NCI-H1092 (cell line): ENCODE measurements around the gene S1PR2.
"Not testable (repeated sequence)": the region's sequence is repeated elsewhere in the genome, so short reads cannot be mapped to it uniquely, and the experiment has no call there.

Source experiments
- DNase-seq: peaks from one replicate; lab custom pipeline; 2025; lab: John Stamatoyannopoulos, UW

The S1PR2 gene

DNA sequence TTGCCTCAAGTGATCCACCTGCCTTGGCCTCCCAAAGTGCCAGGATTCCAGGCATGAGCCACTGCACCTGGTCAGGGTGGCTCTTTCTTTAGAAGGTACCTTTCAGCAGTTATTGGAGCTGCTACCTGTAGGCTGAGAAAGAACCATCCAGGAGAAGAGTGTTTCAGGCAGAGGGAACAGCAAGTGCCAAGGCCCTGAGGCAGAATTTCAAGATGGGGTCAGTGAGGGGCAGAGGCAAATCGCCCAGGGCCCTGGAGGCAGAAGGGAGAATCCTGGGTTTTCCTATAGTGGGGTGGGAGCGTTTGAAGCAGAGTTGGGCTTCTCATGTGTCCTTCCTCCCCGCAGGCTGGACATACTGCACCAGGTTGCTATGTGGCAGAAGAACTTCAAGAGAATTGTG lies 23.1 kb upstream of the S1PR2 start:
- no peak for DNase-seq

DNA sequence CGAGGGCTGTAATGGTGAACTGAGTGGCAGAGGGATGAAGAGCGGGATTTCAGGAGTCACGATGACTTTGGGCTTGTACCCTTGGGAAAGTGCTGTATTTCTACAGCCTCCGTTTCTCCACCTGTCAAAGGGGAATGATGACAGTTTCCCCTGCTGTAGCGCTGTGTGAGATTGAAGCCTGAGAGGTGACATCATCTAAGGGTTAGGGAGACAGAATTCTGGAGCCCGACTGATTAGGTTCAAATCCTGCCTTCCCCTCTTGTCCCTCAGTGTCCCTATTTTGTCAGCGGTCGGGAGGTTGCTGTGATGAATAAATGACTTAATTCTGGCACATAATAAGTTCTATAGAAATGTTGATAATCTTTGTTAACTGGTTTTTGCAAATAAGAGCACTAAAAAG lies 21.6 kb upstream of the S1PR2 start:
- DNase-seq, result no peak

DNA sequence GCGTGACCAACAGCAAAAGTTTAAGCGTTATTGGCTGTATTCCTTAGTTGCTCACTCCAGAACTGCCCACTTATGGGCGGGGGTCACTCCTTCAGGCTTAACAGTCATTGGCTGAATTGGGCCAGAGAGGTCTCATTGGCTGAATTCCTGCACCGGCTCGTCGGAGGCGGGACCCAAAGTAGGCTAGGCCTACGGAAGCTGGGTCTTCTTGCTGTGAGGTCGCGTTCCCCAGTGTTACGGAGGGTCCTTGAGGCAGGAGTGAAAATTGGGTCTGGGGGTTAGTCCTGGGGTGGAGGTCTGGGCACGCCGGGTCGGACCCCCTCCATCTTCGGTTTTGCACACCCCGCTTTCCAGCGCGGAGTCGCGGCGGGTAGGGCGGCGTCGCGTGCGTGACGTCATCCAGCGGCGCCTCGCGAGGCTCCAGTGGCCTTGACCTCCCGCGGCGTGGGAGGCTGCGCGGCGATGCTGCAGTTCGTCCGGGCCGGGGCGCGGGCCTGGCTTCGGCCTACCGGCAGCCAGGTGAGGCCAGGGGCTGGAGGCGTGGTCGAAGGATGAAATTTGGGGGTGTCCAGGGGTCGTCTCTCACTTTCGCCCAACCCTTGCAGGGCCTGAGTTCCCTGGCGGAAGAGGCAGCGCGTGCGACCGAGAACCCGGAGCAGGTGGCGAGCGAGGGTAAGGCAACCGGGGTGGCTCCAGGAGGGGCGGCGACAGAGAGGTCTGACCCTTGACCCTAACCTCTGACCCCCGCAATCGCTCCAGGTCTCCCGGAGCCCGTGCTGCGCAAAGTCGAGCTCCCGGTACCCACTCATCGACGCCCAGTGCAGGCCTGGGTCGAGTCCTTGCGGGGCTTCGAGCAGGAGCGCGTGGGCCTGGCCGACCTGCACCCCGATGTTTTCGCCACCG lies 20.9 kb upstream of the S1PR2 start, which contains the start of gene MRPL4:
Gene MRPL4 (plus strand): TSS at position 423 of the 903 bp plus-strand sequence. CDS start 40 bp downstream, at position 463.
- DNase-seq, result peak; percentile 99

DNA sequence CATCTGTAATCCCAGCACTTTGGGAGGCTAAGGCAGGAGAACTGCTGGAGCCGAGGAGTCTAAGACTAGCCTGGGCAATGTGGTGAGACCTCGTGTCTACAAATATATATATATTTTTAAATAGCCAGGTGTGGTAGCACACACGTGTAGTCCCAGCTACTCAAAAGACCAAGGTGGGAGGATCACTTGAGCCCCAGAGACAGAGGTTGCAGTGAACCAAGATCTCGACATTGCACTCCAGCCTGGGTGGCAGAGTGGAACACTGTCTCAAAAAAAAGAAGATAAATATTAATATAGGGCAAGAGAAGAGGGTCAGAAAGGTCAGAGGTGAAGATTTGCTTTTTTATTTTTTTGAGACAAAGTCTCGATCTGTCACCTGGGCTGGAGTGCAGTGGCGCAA lies 15.4 kb upstream of the S1PR2 start:
- DNase-seq, result no peak

DNA sequence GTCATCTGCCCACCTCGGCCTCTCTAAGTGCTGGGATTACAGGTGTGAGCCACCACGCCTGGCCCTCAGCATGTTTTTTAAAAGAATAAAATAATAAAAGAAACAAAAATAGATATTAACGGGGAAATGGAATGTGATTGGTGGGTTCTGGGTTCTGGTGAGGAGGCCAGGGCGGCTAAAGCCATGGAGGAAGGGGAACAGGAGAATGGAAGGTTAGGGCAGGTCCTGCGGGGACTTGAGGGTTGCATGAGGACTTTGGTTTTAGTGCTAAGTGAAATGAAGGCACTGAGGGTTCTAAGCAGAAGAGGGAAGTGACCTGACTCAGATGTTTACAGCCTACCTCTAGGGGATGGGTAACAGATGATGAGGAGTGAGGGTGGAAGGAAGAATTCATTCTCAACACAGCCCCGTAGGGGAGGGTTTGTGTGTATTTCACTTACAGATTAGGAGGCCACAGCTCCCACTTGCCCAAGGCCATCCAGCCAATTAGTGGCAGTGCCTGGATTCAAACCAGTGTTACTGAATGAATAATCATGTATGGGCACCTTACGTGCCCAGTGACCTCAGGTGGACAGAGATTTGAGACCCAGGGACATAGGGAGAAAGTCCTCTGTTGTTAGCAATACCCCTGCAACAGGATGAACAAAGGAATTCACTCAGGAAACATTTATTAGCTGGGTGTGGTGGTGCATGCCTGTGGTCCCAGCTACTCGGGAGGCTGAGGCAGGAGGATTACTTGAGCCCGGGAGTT lies 14.2 kb upstream of the S1PR2 start:
- DNase-seq, result no peak

DNA sequence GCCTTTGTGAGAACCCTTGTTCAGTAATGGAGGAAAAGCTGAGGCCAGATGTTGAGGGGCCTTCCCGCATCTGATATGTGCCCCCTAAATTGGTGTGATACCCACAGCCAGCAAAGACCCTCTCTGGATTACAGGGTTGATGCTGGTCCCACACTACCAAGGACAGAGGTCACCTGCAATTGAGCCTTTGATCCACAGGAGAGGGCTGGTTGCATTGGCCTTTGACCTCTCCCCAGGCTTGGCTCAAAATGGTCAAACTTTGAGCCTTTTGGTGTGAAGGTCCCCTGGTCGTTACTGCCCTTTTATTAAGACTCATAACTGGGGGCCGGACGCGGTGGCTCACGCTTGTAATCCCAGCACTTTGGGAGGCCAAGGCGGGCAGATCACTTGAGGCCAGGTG lies 12.5 kb upstream of the S1PR2 start:
- DNase-seq, result no peak

DNA sequence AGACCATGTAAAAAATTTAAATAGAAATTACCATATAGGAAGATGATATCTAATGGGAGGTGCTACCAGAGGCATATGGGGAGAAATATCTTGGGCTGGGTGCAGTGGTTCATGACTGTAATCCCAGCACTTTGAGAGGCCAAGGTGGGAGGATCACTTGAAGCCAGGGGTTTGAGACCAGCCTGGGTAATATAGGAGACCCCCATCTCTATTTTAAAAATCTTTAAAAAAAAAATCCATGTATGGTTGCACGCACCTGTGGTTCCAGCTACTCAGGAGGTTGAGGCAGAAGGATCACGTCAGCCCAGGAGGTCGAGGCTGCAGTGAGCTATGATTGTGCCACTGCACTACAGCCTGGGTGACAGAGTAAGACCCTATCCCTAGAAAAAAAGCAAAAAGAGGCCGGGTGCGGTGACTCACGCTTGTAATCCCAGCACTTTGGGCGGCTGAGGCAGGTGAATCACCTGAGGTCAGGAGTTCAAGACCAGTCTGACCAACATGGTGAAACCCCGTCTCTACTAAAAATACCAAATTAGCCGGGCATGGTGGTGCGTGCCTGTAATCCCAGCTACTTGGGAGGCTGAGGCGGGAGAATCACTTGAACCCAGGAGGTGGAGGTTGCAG lies 10.8 kb upstream of the S1PR2 start:
- not testable (repeated sequence) for DNase-seq

DNA sequence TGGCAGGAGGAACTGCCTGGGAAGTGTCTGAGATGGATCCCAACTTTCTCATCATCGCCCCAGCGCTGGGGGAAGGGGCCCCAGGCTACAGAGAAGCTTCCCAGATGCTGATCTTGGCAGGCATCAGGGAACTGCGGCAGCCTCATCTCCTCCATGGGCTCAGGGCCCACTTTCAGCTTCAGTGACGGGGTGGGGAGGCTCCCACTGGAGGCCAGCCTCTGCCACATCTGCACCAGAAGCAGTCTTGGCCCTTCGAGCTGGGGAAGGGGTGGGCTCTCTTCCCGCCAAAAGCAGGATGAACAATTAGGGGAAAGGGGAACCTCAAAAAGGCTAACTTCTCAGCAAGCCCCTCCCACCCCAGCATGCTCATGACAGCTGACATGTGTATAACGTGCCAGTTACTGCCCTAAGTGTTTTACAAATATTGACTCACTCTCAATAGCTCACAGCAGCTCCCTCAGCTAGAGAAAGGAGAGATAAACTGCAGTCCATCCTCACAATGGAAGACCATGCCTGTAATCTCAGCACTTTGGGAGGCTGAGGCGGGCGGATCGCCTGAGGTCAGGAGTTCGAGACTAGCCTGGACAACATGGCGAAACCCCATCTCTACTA lies 7.1 kb upstream of the S1PR2 start:
- peak; percentile 91 for DNase-seq

DNA sequence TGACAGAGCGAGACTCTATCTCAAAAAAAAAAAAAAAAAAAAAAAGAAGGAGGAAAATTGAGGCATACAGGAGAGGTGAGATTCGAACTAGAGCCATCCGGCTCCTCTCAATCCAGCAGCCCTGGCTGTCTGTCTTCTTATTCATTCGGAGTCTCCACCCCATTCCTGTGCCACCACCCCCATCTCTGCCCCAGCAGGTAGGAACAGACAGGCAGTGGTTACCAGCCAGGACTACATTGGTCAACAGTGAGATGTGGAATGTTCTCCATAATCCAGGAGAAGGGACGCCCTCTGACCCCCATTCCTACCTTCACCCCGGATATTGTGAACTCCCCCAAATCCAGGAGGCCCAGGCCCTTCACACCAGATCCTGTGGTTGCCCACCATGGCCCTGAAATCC lies 6.6 kb upstream of the S1PR2 start:
- DNase-seq, result peak; percentile 10

DNA sequence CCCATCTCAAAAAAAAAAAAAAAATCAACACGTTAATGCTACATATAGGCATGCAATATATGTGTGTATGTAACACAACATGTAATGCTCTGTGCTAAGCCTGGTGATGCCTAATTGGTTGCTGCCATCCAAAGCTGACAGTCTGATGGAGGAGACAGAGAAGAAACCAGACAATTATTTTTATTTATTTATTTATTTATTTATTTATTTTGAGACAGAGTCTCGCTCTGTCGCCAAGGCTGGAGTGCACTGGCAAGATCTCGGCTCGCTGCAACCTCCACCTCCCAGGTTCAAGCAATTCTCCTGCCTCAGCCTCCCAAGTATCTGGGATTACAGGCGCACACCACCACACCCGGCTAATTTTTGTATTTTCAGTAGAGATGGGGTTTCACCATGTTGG lies 4.3 kb upstream of the S1PR2 start:
- not testable (repeated sequence) for DNase-seq

DNA sequence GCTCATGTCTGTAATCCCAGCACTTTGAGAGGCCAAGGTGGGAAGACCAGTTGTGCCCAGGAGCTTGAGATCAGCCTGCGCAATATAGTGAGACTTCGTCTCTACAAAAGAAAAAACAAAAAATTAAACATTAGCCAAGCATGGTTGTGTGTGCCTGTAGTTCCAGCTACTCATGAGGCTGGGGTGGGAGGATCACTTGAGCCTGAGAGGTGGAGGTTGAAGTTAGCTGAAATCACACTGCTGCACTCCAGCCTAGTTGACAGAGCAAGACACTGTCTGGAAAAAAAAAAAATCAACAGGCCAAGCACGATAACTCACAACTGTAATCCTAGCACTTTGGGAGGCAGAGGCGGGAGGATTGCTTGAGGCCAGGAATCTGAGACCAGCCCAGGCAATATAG lies 3.9 kb upstream of the S1PR2 start:
- no peak for DNase-seq

DNA sequence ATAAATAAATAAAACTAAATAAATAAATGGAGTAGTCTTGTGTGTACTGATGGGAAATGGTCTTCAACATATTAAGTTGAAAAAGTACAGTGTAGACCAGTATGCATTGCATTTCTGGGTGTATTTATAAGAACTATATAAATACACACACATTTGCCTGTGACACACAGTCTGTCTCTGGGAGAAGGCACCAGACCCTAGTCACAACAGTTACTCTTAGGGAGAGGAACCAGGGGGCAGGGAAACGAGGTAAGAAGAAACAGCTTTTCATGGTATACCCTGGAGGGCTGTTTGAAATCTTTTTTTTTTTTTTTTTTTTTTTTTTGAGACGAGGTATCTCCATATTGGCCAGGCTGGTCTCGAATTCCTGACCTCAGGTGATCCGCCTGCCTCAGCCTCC lies 2.8 kb upstream of the S1PR2 start:
- no peak for DNase-seq

DNA sequence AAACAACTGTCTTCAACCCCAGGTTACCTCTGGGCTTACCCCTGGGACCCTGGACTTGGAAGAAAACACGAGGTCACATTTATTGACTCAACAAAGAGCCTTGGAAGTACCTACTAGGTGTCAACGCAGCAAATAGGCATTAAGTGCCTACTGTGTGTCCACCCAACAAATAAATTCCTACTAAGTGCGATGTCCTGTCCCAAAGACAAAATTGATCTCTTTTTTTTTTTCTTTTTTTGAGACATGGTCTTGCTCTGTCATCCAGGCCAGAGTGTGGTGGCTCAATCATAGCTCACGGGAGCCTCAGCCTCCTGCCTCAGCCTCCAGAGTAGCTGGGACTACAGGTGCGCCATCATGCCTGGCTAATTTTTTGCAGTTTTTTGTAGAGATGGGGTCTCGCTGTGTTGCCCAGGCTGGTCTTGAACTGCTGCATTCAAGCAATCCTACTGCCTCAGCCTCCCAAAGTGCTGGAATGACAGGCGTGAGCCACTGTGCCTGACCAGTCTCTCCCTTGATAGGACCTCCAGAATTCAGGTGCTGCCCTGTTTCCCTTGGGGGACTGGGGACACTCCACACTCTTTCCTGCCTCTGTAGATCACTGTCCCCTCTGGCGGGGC lies 589 bp upstream of the S1PR2 start:
- no peak for DNase-seq

DNA sequence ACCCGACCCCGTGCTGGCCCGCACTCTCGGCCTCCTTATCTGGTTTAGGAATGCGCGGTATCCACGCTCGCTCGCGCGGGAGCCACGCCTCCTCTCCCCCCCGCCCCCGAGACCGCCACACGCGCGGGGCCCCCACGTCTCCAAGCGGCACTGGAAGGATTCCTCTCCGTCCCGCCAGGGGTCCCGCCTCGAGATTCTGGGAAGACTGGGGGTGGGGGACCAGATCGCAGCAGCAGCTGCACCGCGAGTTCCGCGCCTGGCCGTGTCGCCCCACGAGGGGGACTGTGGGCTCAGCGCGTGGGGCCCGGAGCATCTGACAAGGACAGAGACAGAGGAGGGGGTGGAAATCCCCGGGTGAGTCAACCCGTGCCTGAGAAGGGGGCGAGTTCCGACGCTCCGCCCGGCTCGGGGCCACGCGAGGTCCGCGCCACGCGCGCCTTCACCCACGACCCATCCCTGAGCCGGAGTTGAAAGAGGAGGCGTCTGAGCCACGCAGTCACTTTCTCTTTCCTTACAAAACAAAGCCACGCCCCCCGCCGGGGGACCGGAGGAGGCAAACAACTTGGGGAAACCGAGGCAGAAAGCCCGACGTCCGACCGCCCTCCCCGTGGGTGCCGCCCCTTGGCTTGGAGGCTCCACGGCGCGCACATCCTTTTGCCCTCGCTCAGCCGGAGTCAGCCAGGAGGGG lies 814 bp downstream of the S1PR2 start:
- DNase-seq, result no peak

DNA sequence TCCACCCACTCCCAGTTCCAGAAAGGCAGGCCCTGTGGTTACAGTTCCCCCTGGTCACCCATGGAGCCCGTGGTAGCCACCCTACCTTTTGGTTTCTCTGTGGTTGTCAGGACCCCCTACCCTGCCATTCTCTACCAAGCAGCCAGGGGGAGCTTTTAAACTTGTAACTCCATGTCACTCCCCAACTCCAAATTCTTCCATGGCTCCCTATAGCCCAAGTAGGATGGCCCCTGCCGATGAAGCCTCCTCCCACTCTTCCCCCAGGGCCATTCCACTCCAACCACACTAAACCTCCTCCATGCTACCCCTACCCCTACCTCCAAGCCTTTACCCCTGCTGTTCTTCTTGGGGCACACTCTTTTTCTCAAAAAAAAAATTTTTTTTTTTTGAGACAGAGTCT lies 2.2 kb downstream of the S1PR2 start:
- DNase-seq, result peak; percentile 33

DNA sequence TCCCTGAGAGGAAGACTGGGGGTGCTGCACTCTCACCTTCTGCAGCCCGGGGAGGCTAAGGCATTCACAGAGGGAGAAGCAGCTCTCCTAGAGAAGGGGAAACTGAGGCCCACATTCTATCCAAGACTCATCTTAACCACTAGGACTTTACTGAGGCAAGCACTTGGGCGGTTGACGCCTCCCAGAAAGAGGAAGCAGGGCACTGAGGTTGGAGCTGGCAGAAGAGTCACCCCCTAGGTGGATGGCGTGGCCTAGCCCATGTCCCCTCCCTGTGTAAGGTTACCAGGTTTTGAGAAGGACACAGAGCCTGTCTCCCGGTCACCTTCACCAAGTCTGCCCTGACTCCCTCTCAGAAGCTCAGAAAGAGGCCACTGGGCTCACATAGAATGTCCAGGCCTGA lies 2.7 kb downstream of the S1PR2 start:
- DNase-seq, result no peak

DNA sequence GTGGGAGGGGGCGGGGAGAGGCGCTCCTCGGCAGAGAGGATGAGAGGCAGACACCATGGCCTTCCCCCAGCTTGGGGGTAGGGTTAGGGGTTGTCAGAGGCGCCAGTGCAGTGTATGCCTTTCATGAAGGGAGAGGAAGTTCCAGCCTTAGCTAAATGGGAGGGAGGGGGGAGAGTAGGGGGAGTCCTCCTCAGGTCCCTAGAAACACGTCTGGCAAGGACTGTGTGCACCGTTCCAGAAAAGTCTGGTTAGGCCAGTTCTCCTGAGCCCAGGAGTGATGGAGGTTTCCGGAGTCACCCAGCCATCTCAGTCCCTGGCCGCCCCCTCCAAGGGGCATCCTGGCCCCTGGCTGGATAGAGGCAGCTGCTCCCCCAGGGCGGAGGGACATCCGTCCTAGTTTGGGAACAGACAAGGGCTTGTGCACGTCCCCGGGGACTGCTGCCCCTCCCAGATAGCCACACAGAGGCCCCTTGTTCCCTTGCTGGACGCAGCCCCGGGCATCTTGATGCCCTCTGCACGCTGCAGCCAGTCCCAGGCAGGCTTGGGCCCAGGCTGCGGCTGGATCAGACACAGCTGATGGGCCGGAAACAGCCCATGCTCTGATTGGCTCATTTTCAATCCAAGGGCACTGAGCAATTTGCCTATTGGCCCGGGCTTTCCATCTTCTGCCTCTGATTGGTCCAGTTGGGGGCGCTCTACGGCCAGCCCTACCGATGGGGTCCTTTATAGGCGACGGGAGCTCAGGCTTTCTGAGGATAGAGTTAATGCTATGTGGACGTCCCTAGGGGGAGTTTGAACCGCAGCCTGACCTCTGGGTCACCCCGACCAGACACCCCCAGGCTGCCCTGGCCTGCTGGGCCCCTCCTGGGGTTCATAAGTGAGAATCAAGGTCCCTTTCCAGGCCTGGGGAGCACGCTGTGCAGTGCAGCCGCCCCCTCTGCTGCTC lies 3.8 kb downstream of the S1PR2 start:
- DNase-seq, result no peak

DNA sequence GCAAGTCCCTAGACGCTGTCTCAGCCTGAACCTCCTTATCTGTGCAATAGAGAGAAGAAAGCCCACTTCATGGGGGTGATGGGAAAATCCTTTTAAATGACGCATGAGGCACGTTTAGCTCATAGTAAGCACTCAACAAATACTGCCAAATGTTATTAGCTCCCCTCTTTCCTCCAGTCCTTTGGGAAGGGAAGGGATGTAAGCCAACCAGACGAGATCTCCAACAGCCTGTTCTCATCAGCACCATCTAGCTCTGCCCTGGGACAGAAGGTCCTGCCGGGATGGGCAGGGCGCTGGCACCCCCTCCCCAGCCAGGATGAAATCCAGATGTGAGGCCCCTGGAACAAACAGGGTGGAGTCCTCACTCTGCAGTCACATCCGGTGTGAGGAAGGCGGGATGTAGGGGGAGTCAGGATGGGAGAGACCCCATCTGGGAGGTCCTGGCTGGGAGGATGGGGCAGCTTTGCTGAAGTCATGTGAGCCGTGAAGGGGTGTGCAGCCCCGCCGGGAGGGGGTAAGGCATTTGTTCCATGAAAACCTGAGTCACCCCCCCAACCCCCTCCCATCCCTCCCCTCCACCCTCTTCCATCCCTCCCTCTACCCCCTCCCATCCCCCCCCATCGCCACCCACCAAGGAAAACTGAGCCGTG lies 4.6 kb downstream of the S1PR2 start:
- DNase-seq, result no peak

DNA sequence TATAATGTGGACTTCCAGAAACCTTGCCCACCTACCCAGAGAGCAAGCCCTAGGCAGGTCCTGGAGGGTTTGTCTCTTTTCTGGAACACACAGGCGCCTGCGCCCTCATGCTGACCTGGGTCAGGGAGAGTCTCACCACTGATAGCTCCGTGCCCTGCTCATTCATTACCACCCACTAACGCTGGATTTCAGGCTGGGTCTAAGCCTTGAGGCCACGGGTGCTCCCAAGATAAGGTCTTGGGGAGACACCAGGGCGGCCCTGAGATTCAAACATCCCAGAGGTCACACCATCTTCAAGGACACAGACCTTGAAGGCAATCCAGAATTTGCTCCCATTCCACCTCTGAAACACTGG lies 5.1 kb downstream of the S1PR2 start:
- DNase-seq, result no peak

DNA sequence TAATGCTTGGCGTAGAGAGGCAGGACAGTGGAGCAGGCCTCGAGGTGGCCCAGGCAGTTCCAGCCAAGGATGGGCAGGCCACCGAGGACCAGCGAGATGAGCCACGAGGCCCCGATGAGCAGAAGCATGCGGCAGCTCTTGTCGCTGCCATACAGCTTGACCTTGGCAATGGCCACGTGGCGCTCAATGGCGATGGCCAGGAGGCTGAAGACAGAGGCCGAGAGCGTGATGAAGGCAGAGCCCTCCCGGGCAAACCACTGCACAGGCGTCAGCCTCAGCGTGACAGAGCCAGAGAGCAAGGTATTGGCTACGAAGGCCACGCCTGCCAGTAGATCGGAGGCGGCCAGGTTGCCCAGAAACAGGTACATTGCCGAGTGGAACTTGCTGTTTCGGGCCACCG lies 6.8 kb downstream of the S1PR2 start:
- DNase-seq, result no peak
